Activated CD8-positive, alpha-beta memory T cell treated with anti-CD3 and anti-CD28 coated beads for 24 hours (primary cell): ENCODE measurements around the gene PLCL1.

Experiments
- DNase-seq: peaks from one replicate; pipeline ENCODE4 v3.0.0-alpha.2; 2020

PLCL1 gene

DNA sequence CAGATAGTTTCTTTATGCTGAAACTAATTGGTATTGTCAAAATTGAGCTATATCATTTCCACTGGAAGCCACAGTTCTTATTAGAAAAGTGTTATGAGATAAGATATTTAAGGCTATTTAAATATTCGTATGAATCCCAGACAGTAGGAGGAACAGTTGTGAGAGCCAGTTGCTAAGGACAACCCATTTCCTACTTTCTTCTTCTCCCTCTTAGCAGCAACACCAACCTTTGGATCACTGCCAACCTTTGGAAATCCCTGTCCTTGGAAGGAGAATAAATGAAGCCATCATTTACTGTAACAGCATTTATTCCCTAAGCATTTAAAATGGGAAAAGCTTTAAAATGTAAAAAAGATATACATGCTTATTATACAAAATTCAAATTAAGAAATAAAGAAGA, 85.8 kb downstream of the PLCL1 start:
- DNase-seq: no peak

DNA sequence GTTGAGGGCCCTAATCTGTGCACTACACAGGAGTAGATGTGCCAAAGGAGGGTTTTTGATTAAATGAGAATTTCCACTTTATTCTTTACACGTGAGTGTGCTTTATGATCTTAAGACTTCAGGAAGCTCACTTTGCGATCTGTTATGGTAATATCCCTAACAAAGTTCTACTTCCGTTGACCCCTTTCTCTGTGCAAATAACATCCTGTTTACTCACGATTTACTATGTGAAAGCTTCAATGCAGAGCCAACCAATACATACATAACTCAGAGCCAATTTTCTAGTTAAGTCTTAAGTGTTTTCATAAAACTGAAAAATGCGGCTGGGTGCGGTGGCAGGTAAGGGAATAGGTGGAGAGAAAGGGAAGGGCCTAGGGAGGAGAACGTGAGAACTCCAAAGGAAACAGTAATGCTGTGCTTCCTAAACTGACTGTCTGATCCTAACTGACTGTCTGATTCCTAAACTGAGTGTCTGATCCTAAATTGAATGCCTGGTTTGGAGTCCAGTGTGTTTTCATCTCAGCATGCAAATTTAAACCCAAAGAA, 87.6 kb downstream of the PLCL1 start:
- DNase-seq: no peak

DNA sequence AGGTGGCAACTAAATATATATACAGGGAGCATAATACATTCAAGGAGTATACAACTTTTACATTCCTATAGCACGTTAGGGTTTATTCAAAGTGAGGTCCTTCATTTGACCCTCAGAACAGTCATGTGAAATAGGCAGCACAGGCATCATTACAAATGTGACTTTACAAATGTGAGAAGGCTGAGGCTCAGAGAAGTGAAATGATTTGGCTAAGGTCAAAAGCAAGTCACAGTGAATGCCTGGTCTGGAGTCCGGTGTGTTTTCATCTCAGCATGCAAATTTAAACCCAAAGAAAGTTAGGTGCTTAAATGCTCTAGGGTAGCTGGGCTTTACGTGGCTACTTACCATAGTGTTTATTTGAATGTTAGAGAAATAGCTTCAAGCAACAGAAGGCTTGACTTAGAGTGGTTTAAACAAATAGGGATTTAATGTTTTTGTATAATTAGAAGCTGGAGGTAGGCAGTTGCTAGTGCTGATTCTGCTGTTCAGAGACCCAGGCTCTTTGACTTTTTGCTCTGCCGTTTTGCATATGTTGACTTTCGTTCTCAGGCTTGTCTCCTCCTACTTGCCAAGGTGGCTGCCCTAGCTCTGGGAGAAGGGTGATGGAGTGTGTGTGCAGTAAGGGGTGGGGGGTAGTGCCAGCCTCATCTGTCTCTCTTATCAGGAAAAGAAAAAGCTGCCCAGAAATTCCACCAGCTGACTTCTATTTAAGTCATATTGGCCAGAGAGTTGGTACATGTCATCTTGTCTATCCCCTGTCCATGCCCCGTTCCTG, 89.2 kb downstream of the PLCL1 start:
- no peak for DNase-seq

DNA sequence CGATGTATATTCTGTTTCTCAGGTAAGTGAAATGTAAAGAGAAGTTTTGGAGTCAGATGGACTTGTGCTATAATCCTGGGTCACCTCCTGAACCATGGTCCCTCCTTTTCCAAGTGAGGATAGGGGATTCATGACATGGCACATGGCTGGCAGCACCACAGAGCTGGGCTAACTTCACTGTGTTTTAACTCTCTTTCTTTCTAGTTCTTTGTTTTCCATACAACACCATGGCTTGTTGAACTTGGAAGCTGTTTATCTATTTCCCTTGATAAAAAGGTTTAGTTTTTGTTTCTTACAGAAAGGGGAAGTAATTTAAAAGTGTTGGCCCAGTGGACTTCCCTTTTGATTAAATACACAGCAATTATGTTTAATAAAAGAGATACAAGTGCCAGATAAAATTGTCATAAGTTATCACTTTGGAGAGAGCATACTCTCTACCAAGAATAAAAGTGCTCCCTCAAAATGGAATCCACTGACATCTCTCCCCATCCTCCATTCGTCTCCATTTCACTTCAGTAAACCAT, 90.4 kb downstream of the PLCL1 start:
- no peak for DNase-seq

DNA sequence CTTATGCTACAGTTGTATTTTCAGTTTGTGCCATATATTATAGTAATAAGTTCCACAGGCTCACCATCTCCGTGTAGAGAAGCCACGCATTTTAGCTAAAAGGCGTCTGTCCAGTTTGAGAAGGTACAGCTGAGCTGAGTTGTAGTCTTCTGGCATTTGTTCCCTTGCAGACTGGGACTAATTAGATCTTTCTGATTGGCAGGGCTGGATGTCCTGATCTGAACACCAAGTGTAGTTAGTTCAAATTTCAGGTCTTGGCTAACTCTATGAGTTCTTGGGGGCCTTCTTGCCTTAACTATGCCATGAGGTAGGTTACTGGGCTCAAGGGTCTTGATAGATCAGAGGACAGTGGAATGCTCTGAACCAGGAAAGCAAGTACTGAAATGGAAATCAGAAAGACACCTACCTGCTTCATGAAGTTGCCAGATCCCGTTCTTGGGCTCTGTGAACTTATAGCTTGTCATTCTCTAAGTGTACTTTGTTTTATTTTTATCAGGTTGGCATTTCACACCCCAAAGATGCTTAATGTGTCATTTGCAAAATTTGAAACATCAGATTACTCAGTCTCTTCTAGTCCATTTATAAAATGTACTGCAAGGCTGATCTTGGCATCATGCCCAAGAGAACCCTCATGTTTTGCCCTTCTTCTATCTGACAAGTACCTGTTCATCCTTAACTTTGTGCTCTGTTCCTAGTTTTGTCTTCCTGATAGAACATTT, 93.7 kb downstream of the PLCL1 start:
- no peak for DNase-seq

DNA sequence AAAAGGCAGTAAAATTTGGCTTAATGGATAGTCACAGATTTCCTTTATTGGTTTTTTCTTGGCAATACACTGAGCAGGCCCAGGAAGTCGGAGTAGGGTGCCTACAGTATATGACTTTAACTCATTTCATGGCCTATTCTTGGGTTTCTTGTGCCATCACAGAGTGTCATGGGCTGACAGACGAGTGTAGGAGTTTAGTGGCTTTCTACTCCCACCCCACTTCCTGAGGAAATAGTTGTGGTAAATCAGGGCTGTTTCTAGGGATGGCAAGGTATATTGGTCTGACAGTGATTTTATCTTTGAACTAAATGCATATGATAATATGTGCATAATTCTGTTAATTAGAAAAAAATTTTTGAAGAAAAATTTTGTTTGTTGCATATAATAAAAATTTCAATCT, 100.1 kb downstream of the PLCL1 start:
- DNase-seq: no peak

DNA sequence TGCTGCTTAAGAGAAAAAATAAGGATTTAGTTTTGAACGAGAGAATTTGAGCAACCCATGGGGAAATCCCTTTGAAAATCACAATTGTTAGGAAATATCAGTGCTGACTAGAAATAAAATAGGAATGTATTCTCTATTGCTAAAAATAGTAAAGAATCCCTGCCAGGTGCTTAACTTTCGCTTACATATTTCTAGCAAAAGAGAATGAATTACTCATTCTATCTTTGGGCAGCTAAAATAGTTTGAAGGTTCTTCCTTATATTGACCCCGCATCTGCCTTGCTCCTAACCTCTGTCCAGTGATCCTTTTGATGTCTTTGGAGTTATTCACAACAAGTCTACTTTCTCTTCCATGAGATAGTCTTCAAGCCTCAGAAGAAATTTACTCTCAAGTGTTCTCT, 103.8 kb downstream of the PLCL1 start:
- no peak for DNase-seq

DNA sequence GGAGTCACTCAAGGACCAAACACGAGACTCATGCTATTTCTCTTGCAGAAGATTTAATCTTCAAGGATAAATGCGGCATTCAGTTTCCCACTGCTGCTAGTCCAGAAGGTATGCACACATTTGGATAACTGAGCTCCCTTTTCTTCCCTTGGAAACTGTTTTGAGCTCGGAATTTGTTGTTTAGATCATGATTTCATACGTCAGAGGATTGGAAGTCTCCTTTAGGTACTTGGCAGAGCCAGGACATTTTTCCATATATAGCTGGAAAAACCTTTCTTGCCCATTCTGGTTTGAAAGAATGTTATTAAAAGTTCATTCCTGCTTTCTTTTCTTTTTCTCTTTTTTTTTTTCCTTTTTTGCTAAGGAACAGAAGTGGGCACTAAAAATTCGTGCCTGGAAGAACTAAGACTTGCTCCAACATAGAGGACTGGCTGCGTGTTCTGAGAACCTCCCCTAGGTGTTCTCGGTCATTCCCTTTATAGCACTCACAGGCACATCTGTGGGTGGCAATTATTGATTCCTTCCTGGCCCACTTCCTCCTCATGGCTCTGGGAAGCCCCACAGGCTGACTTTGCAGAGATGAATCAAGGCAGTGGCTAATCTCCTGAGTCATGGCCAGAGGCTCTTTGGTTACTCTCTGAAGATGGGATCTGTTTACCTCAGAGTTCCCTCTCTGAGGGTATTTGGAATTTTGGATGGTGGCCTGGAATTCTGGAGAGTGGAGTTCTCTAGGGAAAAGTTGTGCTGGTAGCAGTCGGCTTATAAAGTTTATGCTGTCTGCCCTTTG, 104.8 kb downstream of the PLCL1 start:
- DNase-seq: no peak

DNA sequence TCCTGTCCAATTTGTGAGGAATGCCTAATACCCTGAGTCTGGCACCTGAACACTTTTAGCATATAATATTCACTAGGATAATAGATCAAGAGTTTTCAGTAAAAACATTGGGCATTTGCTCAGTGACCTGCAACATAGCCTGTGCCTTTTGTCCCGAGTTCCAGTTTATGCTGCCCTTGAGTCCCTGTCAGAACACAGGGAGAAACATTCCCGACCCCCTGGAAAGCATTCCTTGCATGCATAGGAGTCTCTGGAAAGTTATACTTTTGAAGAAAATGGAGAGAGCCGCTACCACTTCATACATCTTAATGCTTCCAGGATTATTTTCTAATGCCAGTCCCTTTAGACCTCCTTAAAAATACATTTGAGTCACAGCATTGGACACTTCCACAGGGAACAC, 107.3 kb downstream of the PLCL1 start:
- no peak for DNase-seq

DNA sequence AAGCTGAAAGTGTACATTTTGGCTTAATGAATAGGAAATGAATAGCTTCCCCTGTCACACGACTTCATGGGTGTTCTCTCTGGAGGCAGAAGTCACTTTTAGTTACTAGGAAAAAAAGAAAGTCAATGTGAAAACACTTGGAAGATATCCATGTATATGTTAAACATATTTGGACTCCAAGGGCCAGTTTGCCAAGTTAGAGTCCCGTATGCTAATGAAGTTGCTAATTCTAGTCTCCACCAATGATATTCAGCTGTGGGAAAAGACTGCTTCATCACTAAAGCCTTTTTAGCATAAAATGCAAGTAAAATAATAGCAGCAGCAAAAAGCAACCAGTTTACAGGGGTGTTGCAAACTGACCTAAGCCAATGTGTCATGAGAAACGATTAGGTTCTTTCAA, 108.7 kb downstream of the PLCL1 start:
- no peak for DNase-seq

DNA sequence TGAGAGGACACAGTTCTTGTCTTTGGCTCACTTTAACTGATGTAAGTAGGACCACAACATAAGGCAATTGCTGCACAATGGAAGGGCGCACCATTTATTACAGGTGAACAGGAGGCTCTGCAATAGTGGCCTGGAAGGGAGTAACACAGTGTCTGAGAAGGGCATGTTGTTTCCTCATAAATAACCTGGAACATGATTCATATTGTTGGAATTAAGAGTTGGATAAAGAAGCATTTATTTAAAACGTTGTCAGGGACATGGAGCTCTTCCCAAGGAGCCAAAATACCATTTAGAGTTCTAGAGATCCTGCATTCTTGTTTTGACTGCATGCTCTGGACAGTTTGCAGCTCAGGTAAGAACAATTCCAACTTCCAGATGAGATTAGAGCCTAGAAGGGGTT, 110.4 kb downstream of the PLCL1 start:
- no peak for DNase-seq

DNA sequence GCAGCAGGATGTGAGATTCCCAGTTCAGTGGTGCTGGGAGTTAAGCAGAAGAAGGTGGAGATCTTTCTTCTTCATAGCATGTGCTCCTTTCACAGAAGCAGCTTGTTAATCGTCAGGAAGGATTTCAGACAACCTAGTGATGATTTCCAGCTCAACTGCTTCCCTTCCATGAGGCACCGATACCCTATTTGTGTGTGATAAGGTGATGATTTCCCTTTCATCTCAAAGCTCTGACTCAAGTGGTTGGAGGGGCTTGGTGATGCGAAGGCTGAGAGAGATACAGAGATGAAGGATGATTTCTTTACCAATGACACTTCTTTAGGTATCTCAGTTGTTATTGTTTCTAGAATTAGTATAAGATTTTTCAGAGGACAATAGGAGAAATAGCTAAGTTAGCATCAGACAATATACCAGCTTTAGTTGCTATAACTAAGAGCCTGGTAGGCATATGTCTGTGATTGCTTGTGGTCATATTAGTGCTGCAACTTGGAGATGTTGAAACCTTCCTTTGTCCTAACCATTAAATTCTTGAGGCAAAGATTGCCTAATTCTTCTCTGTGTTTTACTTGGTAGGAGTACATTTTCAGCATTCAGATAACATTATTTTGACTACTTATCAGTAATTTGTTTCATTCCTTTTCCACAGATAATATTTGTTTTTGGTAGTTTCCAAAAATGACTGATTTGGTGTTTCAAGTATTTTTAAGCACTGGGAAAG, 111.3 kb downstream of the PLCL1 start:
- DNase-seq: no peak

DNA sequence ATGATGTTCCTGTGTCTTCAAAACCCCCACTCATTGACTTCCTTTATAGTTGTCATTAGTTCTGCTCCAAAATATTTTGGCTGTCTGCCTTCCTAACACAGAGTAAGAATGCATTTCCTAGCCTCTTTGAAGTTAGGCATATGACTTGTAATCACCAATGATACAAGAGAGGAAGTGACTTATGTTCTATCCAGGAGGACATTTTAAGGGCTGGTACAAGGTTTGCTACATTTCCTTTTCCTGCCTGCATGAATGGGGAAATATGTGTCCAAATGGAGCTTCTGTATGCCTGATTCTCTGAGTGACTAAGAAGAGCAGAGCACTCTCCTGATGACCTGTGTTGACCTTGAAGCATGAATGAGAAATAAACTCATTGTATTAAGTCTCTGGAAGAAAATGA, 115.1 kb downstream of the PLCL1 start:
- no peak for DNase-seq

DNA sequence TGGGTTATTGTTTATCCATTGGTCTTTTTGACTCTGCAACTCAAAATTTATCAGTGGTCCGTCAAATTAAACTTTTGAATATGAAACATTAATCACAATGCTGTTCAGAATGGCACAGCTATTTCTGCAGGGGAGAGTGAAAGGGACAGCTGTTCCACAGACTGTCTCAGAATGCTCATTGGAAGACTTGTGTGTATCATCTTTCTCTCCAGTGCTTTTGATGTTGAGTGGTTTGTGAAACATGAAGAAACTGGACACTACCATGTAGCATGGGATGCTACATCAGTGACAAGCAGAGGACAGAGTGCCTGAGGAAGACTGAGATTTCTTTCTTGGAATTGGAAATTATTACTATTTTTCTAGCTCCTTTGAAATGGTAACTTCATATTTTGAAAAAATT, 115.7 kb downstream of the PLCL1 start:
- no peak for DNase-seq

DNA sequence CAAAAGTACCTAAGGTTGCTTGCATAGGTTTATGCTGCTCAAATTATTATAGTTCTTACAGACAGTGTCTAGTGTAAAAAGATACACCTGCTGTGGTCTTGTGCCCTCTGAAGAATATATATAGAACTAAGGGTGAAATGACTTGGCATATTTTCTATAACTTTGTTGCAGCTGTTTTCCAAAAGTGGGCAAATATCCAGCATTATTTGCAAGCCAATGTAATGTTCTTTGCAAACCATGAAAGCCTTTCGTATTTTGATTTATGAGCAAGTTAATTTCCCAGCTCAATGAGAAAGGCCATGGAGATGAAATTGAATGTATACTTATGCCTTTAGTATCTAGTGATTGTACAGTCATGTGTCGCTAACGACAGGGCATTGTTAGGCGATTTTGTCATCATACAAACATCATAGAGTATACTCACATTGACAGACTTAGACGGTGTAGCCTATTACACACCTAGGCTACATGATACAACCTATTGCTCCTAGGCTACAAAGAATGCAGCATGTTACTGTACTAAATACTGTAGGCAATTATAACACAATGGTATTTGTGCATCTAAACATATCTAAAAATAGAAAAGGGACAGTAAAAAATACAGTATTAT, 116.3 kb downstream of the PLCL1 start:
- no peak for DNase-seq

DNA sequence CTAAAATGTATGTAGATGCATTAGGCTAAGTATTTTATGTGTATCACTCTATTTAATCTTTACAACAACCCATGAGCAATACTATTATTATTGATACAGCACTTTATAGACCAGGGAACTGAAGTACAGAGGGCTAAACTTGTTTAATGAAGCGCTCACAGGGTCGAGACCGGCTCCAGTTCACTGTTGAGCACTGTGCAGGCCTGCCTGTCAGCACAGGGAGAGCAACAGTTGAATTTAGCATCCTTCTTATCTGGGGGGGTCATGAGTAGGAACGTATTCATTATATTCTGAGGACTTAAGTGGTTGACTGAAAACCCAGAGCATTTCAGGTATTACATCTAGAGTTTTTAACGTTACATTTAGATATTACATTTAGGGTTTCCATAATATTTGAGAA, 120.1 kb downstream of the PLCL1 start:
- no peak for DNase-seq

DNA sequence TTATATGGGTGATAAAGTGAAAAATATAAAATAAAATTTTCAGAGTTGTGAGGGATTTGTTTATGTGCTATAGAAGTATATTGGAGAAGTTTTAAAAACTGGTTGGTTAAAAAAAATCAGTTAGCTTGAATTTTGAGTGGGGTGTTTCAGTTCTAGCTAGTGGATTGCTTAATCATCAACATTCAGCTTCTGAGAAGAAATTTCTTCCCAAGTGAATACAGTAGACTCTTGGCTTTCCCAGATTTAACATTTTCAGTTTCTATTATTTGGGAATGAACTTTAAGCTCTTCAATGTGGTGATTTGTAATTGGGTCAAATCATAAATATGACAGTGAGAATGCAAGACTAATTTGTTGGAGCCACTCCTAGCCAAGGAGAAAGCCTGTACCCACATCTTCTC, 120.8 kb downstream of the PLCL1 start:
- DNase-seq: no peak

DNA sequence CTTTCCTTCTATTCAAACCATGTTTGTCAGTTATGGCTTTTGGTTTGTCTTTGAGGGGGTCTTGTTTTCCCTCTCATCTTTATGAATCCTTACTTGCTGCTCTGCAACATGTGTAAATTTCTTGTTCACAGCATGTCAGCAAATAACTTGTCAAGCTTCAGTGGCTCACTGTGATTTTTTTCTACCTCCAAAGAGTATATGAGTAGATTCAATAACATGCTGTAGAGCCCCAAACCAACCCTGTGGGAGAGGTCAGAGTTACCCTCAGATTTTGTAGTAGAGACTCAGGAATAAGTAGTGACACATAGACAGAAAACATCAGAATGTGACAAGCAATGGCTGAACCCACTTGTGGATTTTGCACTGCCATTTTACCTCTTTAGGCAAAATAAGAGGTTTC, 121.6 kb downstream of the PLCL1 start:
- no peak for DNase-seq

DNA sequence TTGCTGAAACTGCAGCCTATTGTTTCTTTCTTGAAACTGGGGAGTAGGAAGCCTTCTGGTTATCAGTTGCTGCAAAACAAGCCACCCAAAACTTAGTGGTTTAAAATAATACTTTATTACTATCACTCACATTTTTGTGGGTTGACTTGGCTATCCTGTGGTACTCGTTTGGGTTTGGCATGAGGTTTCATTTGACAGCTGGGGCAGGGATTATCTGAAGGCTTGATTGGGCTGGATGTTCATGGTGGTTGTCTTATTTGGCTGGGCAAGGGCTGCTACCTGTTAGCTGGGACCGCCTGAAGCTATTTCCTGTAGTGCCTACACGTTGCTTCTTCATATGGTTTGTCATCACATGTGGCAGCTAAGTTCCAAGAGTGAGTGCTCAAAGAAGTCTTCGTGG, 122.3 kb downstream of the PLCL1 start:
- DNase-seq: no peak

DNA sequence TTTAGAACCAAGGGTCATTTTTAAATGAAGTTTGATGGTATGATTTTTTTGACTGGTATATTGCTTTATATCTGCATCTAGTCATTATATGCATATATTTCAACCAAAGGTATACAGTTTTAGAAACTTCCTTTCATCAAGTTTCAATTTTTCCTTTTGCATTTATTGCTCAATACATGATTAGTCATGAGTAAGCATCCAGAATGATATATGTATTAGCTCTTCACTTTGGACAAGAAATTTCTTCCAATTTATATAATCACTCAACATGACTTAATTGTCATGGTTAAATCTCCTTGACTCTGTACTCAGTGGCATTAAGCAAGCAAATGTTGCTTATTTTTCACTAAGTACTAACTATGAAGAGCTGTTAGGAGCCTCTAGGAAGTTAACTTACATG, 123.6 kb downstream of the PLCL1 start:
- no peak for DNase-seq

DNA sequence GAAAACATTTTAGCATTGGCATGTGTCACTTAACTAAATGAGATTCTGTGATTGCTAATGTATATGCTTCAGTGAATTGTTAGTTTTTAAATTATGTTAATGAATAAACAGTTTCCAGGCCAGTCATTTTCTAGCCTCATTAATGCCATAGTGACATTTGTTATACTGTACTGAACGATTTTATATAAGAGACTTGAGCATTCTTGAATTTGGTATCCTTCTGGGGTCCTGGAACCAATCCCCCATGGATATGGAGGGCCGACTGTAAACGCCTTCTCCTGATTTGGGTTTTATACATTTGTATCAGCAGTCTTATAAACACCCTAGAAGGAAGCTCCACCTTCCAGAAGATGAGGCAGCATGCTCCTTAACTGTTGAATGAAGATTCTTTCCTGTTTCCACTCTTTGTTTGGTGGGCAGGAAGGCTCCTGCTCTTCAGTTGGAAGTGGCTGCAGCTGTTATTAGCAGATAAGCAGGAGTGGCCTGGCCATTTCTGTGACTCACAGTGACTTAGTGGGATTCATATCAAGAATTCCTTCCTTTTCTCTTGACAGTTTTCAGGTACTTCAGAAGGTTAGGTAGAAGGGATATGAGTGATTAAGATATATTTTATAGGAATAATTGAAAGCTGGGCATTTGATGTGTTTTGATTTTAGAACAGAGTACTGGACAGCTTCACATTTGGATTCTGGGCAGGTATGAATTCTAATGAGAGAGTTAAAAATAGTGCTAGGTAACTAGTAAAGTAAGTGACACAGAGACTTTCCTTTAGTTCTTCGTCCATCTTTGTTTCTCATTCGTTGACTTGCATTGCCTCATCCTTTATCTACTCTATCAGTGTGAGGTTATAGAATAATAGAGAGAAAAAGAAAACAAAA, 124.9 kb downstream of the PLCL1 start:
- no peak for DNase-seq
